Erythroblast (primary cell): ENCODE measurements around the gene IDNK.
"Not testable (repeated sequence)": the region's sequence is repeated elsewhere in the genome, so short reads cannot be mapped to it uniquely, and the experiment has no call there.

Experiments
- DNase-seq, 2 experiments: peaks; one replicate each; lab custom pipeline; 2025; lab: John Stamatoyannopoulos, UW
- GATA1 ChIP-seq: IDR thresholded peaks from 2 replicates; pipeline ENCODE4 v1.6.1; 2011; ENCODE audit warnings: low read depth, mild to moderate bottlenecking, control low read depth, low read length, moderate library complexity
- POLR2A ChIP-seq: IDR thresholded peaks from 2 replicates; pipeline ENCODE4 v1.6.1; 2011; ENCODE audit warnings: mild to moderate bottlenecking, low read length

Gene IDNK

GRCh38 chr9:83622939-83623678, at the start of gene IDNK:
Gene IDNK (plus strand): TSS chr9:83623143. CDS start chr9:83623172, 29 bp downstream.
- peak; percentile 77 to 82 for DNase-seq
- no peak for TF ChIP-seq GATA1
- peak; percentile 60 for TF ChIP-seq POLR2A

DNA sequence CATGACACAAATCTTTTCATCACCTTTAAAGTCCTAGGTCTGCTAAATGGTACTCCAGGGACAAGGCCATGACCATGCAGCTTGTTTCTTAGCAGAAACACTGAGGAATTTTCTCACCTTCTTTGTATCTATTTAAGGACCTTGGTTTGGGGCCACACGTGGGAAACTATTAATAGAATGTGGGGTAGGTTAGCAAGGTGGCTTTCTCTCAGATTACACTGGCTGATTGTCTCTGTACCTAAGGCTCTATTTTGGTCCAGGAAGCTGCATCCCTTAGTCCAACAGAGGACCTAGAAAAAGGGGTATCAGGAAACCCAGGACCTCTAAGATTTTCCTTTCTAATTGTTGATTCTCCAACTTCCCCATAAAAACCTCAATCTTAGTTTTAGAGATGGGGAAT, 48.5 kb upstream of the IDNK start:
- TF ChIP-seq POLR2A (no peak), GATA1 (no peak)
- no peak for DNase-seq

DNA sequence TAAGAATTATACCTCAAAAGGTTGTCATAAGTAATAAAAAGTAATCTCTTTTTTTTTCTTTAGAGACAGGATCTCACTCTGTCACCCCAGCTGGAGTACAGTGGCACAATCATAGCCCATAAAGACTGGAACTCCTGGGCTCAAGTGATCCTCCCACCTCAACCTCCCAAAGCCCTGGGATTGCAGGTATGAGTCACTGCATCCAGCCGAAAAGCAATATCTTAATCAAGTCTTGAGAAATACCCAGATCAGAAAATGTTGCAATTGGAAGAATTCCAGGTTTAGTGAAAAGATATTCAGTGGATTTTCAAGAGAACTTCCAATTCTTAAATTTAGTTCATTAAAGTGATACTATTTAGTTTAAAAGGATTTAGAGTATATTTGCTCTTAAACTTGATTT, 40.9 kb upstream of the IDNK start:
- TF ChIP-seq POLR2A (no peak), GATA1 (no peak)
- DNase-seq = no peak

DNA sequence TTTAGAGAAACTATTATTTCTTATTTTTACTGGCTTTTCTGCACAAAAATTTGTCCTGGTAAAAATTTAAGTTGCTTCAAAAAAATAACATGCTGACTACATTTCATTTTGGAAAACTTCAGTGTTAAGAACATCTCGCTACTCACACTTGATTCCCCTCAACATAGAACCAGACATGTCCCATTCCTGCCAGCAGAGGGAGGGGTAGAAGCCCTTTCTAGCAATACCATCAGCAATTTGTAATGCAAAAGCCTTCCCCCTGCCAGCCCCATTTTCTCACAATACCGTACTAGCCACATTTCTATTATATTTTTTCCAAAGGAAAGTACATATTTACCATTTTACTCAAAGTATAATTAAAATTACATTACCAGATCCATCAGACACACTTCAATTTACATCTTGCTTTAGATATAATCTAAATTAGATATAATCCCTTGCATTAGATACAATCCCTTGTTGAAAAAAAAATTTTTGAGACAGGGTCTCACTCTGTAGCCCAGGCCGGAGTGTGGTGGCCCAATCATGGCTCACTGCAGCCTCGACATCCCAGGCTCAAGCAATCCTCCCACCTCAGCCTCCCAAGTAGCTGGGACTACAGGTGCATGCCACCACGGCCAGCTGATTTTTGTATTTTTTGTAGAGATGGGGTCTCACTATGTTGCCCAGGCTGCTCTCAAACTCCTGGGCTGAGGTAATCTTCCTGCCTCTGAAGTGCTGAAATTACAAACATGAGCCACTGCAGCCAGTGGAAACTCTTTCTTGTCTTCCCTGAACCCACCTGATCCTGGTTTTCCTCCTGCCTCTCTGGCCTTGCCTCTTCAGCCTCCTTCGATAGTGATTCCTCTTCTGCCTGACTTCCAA, 39.6 kb upstream of the IDNK start:
- TF ChIP-seq POLR2A (no peak), GATA1 (no peak)
- DNase-seq = peak; percentile 47 to 61

GRCh38 chr9:83584995-83585394, 37.9 kb upstream of the IDNK start:
- no peak for TF ChIP-seq POLR2A
- TF ChIP-seq GATA1 = no peak
- no peak for DNase-seq

DNA sequence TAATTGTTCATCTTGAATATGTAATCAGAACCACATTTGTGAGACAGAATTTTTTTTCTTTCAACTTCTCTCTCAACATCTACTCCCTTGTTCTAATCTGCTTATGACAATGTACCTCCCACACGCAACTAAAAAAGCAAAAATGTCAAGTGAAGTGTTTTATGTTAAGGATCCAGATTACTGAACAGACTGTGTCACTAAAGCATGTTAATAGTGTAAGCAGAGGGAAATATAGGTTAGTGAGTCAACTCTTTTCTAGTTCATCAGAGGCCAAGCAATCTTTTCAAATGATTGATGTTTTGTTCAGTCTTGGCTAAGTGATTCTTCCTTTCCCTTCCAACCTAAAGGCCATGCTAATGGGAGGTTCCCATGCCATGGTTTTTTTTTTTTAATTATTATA, 34.7 kb upstream of the IDNK start:
- TF ChIP-seq POLR2A (no peak), GATA1 (no peak)
- no peak for DNase-seq

GRCh38 chr9:83596899-83597504, 25.9 kb upstream of the IDNK start:
- TF ChIP-seq GATA1 (no peak), POLR2A (no peak)
- peak; percentile 38 to 64 for DNase-seq

DNA sequence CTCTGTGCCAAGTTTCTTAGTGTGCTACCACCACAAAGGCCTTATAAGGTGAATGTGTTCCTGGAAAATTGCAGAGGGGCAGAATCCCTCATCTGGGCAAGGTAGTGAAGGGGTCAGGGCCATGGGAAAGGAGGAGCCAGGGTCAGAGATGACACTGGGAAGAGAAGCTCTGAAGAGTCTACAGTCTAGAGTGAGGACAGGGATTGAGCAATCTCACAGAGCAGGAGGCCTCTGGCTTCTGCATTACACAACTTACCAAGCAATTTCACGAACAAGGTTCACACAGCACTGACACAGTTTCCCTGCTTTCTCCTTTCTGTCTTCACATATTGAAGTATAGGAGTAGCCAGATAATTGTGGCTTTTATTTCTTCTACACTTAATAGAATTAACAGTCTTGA, 24.5 kb upstream of the IDNK start:
- no peak for TF ChIP-seq GATA1
- no peak for TF ChIP-seq POLR2A
- DNase-seq = no peak

- TF ChIP-seq POLR2A = no peak
- no peak for TF ChIP-seq GATA1
- no peak for DNase-seq
Measured at GRCh38 chr9:83599071-83599470, 23.9 kb upstream of the IDNK start.

- DNase-seq = no peak
- no peak for TF ChIP-seq GATA1
- no peak for TF ChIP-seq POLR2A
Measured at GRCh38 chr9:83601463-83601862, 21.5 kb upstream of the IDNK start.

DNA sequence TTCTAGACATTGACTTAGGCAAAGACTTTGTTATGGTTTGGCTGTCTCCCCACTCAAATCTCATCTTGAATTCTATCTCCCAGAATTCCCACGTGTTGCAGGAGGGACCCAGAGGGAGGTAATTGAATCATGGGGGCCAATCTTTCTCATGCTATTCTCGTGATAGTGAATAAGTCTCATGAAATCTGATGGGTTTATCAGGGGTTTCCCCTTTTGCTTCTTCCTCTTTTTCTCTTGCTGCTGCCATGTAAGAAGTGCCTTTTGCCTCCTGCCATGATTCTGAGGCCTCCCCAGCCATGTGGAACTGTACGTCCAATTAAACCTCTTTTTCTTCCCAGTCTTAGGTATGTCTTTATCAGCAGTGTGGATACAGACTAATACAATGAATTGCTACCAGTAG, 15.3 kb upstream of the IDNK start:
- not testable (repeated sequence) for DNase-seq

GRCh38 chr9:83613298-83613697, 9.6 kb upstream of the IDNK start:
- DNase-seq = not testable (repeated sequence)

- no peak for DNase-seq
- TF ChIP-seq POLR2A = no peak
- TF ChIP-seq GATA1 = no peak
Measured at GRCh38 chr9:83617299-83617698, 5.6 kb upstream of the IDNK start.

GRCh38 chr9:83620841-83621636, 1.9 kb upstream of the IDNK start:
- DNase-seq = peak; percentile 61 to 76
- TF ChIP-seq GATA1 = no peak
- TF ChIP-seq POLR2A = no peak
